SH-SY5Y (cell line): ENCODE data around the gene CCDC106.

Experiments used
- GATA2 ChIP-seq: IDR thresholded peaks from 2 replicates; pipeline ENCODE4 v1.6.1; 2011; ENCODE audit warnings: mild to moderate bottlenecking, low read depth, low read length
- GATA3 ChIP-seq: IDR thresholded peaks from 2 replicates; pipeline ENCODE4 v1.6.1; 2011; ENCODE audit warnings: low read depth, mild to moderate bottlenecking, low read length, moderate library complexity

Gene CCDC106

GRCh38 chr19:55670280-55671053, 22.5 kb downstream of the CCDC106 start:
- TF ChIP-seq GATA3 (no peak), GATA2 (no peak)

DNA sequence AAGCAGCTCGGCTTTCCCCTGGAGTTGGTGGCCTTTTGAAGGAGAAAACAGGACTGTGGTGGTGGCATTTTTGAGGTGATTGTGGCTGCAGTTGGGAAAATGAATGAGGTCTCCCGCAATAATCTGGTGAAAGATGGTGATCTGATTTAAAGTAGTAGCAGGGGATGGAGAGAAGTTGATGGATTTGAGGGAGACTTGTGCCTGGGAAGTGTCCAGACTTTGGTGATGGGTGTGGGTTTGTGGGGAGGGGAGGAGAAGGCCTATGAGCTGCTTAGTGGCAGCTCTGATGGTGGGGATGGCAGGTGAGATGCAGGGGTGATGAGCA, 23.0 kb downstream of the CCDC106 start:
- TF ChIP-seq GATA3 = no peak
- no peak for TF ChIP-seq GATA2

DNA sequence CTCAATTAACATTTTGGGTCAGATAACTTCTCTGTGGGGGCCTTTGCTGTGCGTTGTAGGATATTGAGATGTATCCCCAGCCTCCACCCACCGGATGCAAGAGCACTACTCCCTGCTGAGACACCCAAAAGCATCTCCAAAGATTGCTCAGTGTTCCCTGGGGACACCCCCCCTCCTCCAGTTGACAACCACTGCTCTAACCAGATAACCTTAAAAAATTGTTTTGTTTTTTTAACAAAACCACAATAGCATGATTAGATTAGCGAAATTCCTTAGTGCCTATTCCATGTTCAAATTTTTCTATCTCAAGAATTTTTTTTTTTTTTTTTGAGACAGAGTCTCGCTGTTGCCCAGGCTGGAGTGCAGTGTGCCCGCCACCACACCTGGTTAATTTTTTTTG, 24.4 kb downstream of the CCDC106 start:
- TF ChIP-seq GATA2 (no peak), GATA3 (no peak)

DNA sequence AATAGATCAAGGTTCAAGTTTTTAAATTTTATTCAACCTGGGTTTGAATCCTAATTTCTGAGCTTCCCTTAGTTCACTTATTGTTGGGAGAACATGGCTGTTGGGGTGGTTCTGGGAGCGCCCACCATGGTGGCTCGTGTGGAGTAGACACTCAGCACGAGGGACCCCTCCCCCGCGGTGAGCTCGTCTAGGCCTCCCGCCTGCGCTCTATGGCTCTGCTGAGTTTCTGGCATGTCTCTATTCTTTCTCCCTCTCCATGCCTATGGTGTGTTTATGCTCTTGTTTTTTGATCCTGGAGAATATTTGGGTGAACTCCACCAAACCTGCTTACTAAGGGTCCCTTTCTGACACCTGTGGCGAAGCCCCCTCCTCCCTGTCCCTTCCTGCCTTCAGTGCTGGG, 25.5 kb downstream of the CCDC106 start:
- TF ChIP-seq GATA2 (no peak), GATA3 (no peak)

DNA sequence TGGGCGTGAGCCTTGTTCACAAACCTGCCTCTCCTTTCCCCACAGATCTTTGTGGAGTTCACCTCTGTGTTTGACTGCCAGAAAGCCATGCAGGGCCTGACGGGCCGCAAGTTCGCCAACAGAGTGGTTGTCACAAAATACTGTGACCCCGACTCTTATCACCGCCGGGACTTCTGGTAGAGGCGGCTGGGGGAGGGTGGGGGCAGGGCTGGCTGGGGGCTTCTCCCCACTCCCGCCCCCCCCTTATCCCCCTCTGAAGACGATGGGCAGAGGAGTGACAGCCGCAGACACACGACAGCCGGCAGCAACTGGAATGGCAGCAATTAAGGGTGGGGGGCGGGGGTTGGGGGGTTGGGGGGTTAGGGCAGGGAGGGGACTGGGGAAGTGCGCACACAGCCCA, 25.9 kb downstream of the CCDC106 start:
- no peak for TF ChIP-seq GATA3
- TF ChIP-seq GATA2 = no peak

DNA sequence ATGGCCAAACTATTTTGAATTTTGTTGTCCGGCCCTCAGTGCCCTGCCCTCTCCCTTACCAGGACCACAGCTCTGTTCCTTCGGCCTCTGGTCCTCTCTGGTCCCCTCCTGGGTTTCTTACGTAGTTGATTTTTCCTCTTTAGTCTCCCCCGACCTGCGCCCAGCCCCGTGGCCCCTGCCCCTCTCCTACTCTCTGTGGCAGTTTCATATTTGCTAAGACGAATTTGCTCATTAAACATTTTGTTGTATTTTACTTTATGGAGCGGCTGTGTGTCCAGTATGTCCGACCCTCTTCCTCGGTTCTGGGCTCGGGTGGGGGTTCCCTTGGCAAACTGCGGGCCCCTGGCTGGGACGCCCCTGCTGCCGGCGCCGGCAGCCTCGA, 26.4 kb downstream of the CCDC106 start:
- TF ChIP-seq GATA2 (no peak), GATA3 (no peak)

GRCh38 chr19:55674841-55675660, 27.0 kb downstream of the CCDC106 start, which contains the start of gene EPN1:
EPN1 (plus strand) TSS chr19:55675226; CDS start chr19:55678628, 3,402 bp downstream.
- TF ChIP-seq GATA2 = no peak
- TF ChIP-seq GATA3 = no peak

DNA sequence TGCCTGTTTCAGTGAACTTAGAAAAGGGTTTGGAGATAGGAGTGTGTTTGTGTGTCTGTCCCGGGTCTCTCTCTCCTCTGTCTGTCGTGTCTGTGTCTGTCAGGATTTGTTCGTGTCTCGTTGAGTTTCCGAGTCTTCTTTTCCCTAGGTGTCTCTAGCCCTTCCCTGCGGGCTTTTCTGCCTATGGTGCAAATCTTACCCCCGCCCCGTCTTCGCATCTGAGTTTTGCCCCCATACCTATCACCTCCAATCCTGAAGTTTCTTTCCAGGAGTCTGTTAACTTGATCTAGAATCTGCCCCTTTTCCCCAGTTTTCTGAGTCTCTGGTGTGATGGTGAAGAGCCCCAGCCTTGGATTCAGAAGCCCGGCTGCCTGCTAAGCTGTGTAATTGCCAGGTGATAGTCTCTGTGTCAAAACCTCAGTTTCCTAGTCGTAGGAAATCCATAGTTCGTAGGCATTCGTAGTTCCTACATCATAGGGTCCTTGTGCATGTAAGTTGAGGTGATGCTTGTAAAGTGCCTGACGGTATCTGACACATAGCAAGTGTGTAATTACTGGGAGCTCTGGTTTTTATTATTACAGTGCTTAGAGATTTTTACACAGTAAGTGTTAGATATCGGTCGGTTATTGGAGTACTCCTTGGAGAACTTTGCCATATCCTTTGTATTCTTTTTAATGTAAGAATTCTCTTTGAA, 27.8 kb downstream of the CCDC106 start:
- TF ChIP-seq GATA2 (no peak), GATA3 (no peak)

DNA sequence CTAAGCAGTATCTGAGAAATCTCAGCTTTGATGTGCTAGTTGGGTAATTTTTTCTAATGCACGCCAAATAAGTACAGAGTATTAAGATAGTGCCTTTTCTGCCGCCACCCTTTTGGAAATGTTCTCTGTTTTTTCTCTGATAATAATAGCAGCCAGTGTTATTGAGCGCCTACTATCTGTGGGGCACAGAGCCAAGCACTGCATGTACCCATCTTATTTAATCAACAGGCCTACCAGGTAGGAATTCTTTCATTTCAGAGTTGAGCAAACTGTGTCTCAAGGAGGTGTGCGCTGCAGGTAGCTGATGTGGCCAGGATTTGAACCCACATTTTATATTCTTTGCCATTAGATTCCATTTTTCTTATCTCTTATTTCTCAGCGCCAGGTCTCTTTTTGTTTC, 28.4 kb downstream of the CCDC106 start:
- TF ChIP-seq GATA3 (no peak), GATA2 (no peak)

GRCh38 chr19:55676889-55677505, 29.0 kb downstream of the CCDC106 start:
- TF ChIP-seq GATA3 (no peak), GATA2 (no peak)

GRCh38 chr19:55677572-55678028, 29.6 kb downstream of the CCDC106 start:
- TF ChIP-seq GATA3 (no peak), GATA2 (no peak)

DNA sequence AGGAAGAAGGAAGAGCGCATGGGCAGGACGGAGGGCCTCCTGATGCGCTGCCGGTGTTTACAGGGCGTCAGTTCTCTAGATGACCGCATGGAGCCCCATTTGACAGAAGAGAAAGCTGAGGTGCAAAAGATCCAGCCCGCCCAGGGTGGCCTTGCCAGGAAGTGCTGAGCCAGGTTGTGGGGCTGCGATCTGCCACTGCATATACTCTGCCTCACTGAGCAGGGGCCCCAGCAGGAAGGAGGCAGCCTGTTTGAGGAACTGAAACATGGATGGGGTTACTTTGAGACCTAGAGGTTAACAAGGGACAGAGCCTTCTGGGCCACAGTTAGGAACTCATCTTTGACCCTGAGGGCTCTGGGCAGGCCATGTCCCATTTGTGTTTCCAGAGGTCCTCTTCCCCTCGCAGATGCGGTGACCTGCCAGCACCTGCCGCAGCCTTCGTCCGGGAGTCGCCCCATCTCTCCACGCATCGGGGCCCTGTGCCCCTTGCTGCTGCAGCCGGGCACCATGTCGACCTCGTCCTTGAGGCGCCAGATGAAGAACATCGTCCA, 30.2 kb downstream of the CCDC106 start:
- no peak for TF ChIP-seq GATA3
- no peak for TF ChIP-seq GATA2

- TF ChIP-seq GATA3 (no peak), GATA2 (no peak)
These were observed 31.6 kb downstream of the CCDC106 start for GRCh38 chr19:55679343-55680257.
